H9 (cell line): Measurements from ENCODE around the gene SPRY4. TPM values are rescaled to one million over a fixed set of nuclear protein-coding genes. Genes with fewer than 3 reads are reported as not detected.

Source experiments
- DNase-seq: peaks from one replicate; pipeline ENCODE4 v3.0.0-alpha.2; 2017
- H2AFZ ChIP-seq: one replicate; pipeline ENCODE4 v1.6.1; 2013; ENCODE audit warnings: mild to moderate bottlenecking, low read length, control low read depth, moderate library complexity
- H2AK5ac ChIP-seq: 2 replicates; pipeline ENCODE4 v1.6.1; 2013; ENCODE audit warnings: low read length, control low read depth, mixed read lengths; ENCODE audit not compliant: insufficient read length
- H2BK120ac ChIP-seq: one replicate; pipeline ENCODE4 v1.6.1; 2013; ENCODE audit warnings: low read depth, mild to moderate bottlenecking, low read length, control low read depth, inconsistent platforms; ENCODE audit not compliant: poor library complexity, severe bottlenecking
- H2BK12ac ChIP-seq: 2 replicates; pipeline ENCODE4 v1.6.1; 2013; ENCODE audit warnings: low read length, control low read depth, mixed read lengths, low read depth; ENCODE audit not compliant: insufficient read length
- H2BK15ac ChIP-seq: 2 replicates; pipeline ENCODE4 v1.6.1; 2013; ENCODE audit warnings: low read depth, low read length, control low read depth
- H2BK20ac ChIP-seq: one replicate; pipeline ENCODE4 v1.6.1; 2013; ENCODE audit warnings: low read depth, mild to moderate bottlenecking, low read length, control low read depth, inconsistent platforms; ENCODE audit not compliant: poor library complexity, severe bottlenecking
- H2BK5ac ChIP-seq: 2 replicates; pipeline ENCODE4 v1.6.1; 2013; ENCODE audit warnings: low read length, control low read depth, mixed read lengths; ENCODE audit not compliant: insufficient read length
- H3K14ac ChIP-seq: 2 replicates; pipeline ENCODE4 v1.6.1; 2013; ENCODE audit warnings: low read length, control low read depth; ENCODE audit not compliant: insufficient read depth
- H3K18ac ChIP-seq: 2 replicates; pipeline ENCODE4 v1.6.1; 2013; ENCODE audit warnings: low read depth, mild to moderate bottlenecking, mixed read lengths, low read length, control low read depth; ENCODE audit not compliant: insufficient read length
- H3K23ac ChIP-seq: 2 replicates; pipeline ENCODE4 v1.6.1; 2013; ENCODE audit warnings: low read length, control low read depth, mixed read lengths, low read depth; ENCODE audit not compliant: insufficient read length
- H3K23me2 ChIP-seq: 2 replicates; pipeline ENCODE4 v1.6.1; 2013; ENCODE audit warnings: low read depth, mild to moderate bottlenecking, mixed read lengths, low read length, control low read depth; ENCODE audit not compliant: insufficient read length, poor library complexity, severe bottlenecking
- H3K27ac ChIP-seq: 2 replicates; pipeline ENCODE4 v1.5.1; 2013; ENCODE audit warnings: low read length, control low read depth, mixed read lengths, low read depth; ENCODE audit not compliant: insufficient read length
- H3K27me3 ChIP-seq: 2 replicates; pipeline ENCODE4 v1.6.1; 2013; ENCODE audit warnings: low read length, control low read depth, inconsistent platforms; ENCODE audit not compliant: insufficient read depth
- H3K4ac ChIP-seq: 2 replicates; pipeline ENCODE4 v1.6.1; 2013; ENCODE audit warnings: low read depth, mild to moderate bottlenecking, control low read depth, inconsistent platforms, low read length, moderate library complexity
- H3K4me1 ChIP-seq: 2 replicates; pipeline ENCODE4 v1.6.1; 2013; ENCODE audit warnings: low read length, control low read depth, inconsistent platforms; ENCODE audit not compliant: insufficient read depth
- H3K4me2 ChIP-seq: 2 replicates; pipeline ENCODE4 v1.6.1; 2013; ENCODE audit warnings: low read length, control low read depth, mixed read lengths; ENCODE audit not compliant: insufficient read length, insufficient read depth
- H3K56ac ChIP-seq: 2 replicates; pipeline ENCODE4 v1.6.1; 2013; ENCODE audit warnings: low read depth, mild to moderate bottlenecking, mixed read lengths, low read length, control low read depth; ENCODE audit not compliant: insufficient read length
- H3K79me1 ChIP-seq: 2 replicates; pipeline ENCODE4 v1.6.1; 2013; ENCODE audit warnings: low read depth, mild to moderate bottlenecking, moderate library complexity, low read length, control low read depth, inconsistent platforms; ENCODE audit not compliant: insufficient read depth, poor library complexity, severe bottlenecking
- H3K79me2 ChIP-seq: 2 replicates; pipeline ENCODE4 v1.6.1; 2013; ENCODE audit warnings: low read length, control low read depth, inconsistent platforms; ENCODE audit not compliant: insufficient read depth
- H3K9ac ChIP-seq: 2 replicates; pipeline ENCODE4 v1.6.1; 2013; ENCODE audit warnings: low read length, control low read depth, mixed read lengths; ENCODE audit not compliant: insufficient read length; ENCODE audit errors: extremely low read depth
- H3K9me3 ChIP-seq: one replicate; pipeline ENCODE4 v1.6.1; 2013; ENCODE audit warnings: low read depth, low read length, inconsistent platforms; ENCODE audit not compliant: control insufficient read depth
- H3T11ph ChIP-seq: one replicate; pipeline ENCODE4 v1.6.1; 2013; ENCODE audit warnings: mild to moderate bottlenecking, low read length, control low read depth, inconsistent platforms
- H4K20me1 ChIP-seq: one replicate; pipeline ENCODE4 v1.6.1; 2013; ENCODE audit not compliant: control insufficient read depth, insufficient read length, insufficient read depth
- H4K5ac ChIP-seq: 2 replicates; pipeline ENCODE4 v1.6.1; 2013; ENCODE audit warnings: low read depth, mild to moderate bottlenecking, mixed read lengths, low read length, control low read depth; ENCODE audit not compliant: insufficient read length
- H4K8ac ChIP-seq: replicated peaks from 2 replicates; pipeline ENCODE4 v1.6.1; 2013; ENCODE audit warnings: low read length, control low read depth, mixed read lengths, low read depth; ENCODE audit not compliant: insufficient read length
- H4K91ac ChIP-seq: 2 replicates; pipeline ENCODE4 v1.6.1; 2013; ENCODE audit warnings: low read depth, mild to moderate bottlenecking, moderate library complexity, mixed read lengths, low read length, control low read depth; ENCODE audit not compliant: insufficient read length
- H3K27ac Mint-ChIP-seq, 3 experiments: 2 replicates in 2 of 3; 3 replicates in 1 of 3; pipeline ENCODE4 v1.8.0; 2020 to 2021; ENCODE audit warnings: mixed read lengths in 3 of 3, mild to moderate bottlenecking in 1 of 3, moderate library complexity in 1 of 3
- H3K27me3 Mint-ChIP-seq: 2 replicates; pipeline ENCODE4 v1.8.0; 2021; ENCODE audit warnings: low read depth, mild to moderate bottlenecking, moderate library complexity, mixed read lengths
- H3K36me3 Mint-ChIP-seq, 3 experiments: 2 replicates in 2 of 3; 3 replicates in 1 of 3; pipeline ENCODE4 v1.8.0; 2020 to 2021; ENCODE audit warnings: low read depth in 3 of 3, mixed read lengths in 3 of 3; ENCODE audit not compliant: insufficient read depth in 1 of 3
- H3K4me1 Mint-ChIP-seq, 2 experiments: 2 replicates each; pipeline ENCODE4 v1.8.0; 2020; ENCODE audit warnings: mixed read lengths in 2 of 2
- H3K4me3 Mint-ChIP-seq, 2 experiments: 2 replicates in 1 of 2; 3 replicates in 1 of 2; pipeline ENCODE4 v1.8.0; 2020 to 2021; ENCODE audit warnings: mild to moderate bottlenecking in 2 of 2, mixed read lengths in 2 of 2, moderate library complexity in 1 of 2
- H3K9me3 Mint-ChIP-seq, 2 experiments: 2 replicates in 1 of 2; 3 replicates in 1 of 2; pipeline ENCODE4 v1.8.0; 2020; ENCODE audit warnings: mild to moderate bottlenecking in 2 of 2, mixed read lengths in 2 of 2, moderate library complexity in 1 of 2
- CTCF ChIP-seq: fragments of 200-600 bp; sonication (generic); conservative IDR thresholded peaks from 3 replicates; pipeline ENCODE4 v1.8.0; 2021; ENCODE audit warnings: antibody characterized with exemption, mild to moderate bottlenecking
- WGBS: extraction: QIAGEN DNeasy Blood & Tissue Kit; methylation state at CpG from one replicate; pipeline ENCODE4 v1.1.7; 2013; ENCODE audit warnings: missing lambda C conversion rate, low lambda C conversion rate, mixed read lengths; ENCODE audit not compliant: insufficient read length; ENCODE audit errors: extremely low coverage; 5-methylcytosine and 5-hydroxymethylcytosine counted together
- total RNA-seq: library from RNA; stranded (reverse); gene quantifications from 2 replicates; pipeline ENCODE4 v1.2.1, GENCODE V29; 2021

SPRY4 gene
- total RNA-seq, 1 experiment from 2014 or later, result 92.4 TPM

GRCh38 chr5:142301540-142301939 lies 23.3 kb downstream of the SPRY4 start:
- Histone ChIP-seq H3K23me2 (no peaks in the 10 kb centered on the region), H3K4me2 (no peak overlapping the region), H3K4ac (no peak overlapping the region), H3K27ac (no peak overlapping the region), H3K18ac (no peak overlapping the region), H3K27me3 (no peaks in the 10 kb centered on the region), H4K20me1 (no peaks in the 10 kb centered on the region), H3K79me1 (no peaks in the 10 kb centered on the region), H4K5ac (no peak overlapping the region), H2BK5ac (no peak overlapping the region), H2AFZ (no peak overlapping the region), H2BK15ac (no peak overlapping the region; the same call in 1 of the 2 replicates), H2BK20ac (no peak overlapping the region), H3K79me2 (peaks cover 8% of the 10 kb centered on the region; the same call in 1 of the 2 replicates), H3K14ac (no peak overlapping the region; the same call in 1 of the 2 replicates), H4K91ac (no peak overlapping the region), H3K4me1 (peaks cover 5% of the 10 kb centered on the region), H3K23ac (no peak overlapping the region), H2BK120ac (no peak overlapping the region), H4K8ac (no peak overlapping the region), H3K9me3 (no peaks in the 10 kb centered on the region), H3K56ac (no peak overlapping the region), H2AK5ac (no peak overlapping the region), H3T11ph (no peak overlapping the region), H3K9ac (no peak overlapping the region), H2BK12ac (no peak overlapping the region)
- Mint-ChIP-seq H3K27me3 (no peaks in the 10 kb centered on the region), H3K27ac (peak overlapping the region in 1 of 3 experiments; percentile 59; a peak in 3 of 7 replicates), H3K9me3 (no peaks in the 10 kb centered on the region), H3K36me3 (peaks cover 0 to 21% (median 10%) of the 10 kb centered on the region in 3 experiments; a peak in 5 of 7 replicates), H3K4me1 (peaks cover 18 to 26% of the 10 kb centered on the region in 2 experiments), H3K4me3 (no peak overlapping the region; a peak in 1 of 5 replicates)
- no peak for TF ChIP-seq CTCF
- WGBS, result no CpG with 5 or more reads among the region's 4 CpGs
- DNase-seq, result no peak
